Mucosa of rectum (tissue), 2 donors: ENCODE results near the gene ETFB.
A peak's percentile ranks its signal among the peaks of the same experiment; 100 is the strongest.

Source experiments
- H3K27ac ChIP-seq, 2 donors: one replicate each; pipeline ENCODE4 v1.7.0; 2013; ENCODE audit warnings: inconsistent platforms in 2 of 2, low read depth in 2 of 2, low read length in 2 of 2
- H3K27me3 ChIP-seq, 2 donors: one replicate each; pipeline ENCODE4 v1.7.0; 2013; ENCODE audit warnings: low read length in 2 of 2; ENCODE audit not compliant: control insufficient read depth in 2 of 2, insufficient read depth in 2 of 2
- H3K36me3 ChIP-seq, 2 donors: one replicate each; pipeline ENCODE4 v1.7.0; 2013; ENCODE audit warnings: low read length in 2 of 2; ENCODE audit not compliant: control insufficient read depth in 2 of 2, insufficient read depth in 2 of 2
- H3K4me1 ChIP-seq, 2 donors: one replicate each; pipeline ENCODE4 v1.7.0; 2013; ENCODE audit warnings: low read length in 2 of 2, mild to moderate bottlenecking in 1 of 2; ENCODE audit not compliant: control insufficient read depth in 2 of 2, insufficient read depth in 2 of 2
- H3K4me3 ChIP-seq, 2 donors: one replicate each; pipeline ENCODE4 v1.7.0; 2013; ENCODE audit warnings: low read length in 2 of 2
- H3K9ac ChIP-seq, 2 donors: one replicate each; pipeline ENCODE4 v1.7.0; 2013; ENCODE audit warnings: low read length in 2 of 2, low read depth in 1 of 2, mild to moderate bottlenecking in 1 of 2
- H3K9me3 ChIP-seq, 2 donors: one replicate each; pipeline ENCODE4 v1.7.0; 2013; ENCODE audit warnings: low read length in 2 of 2; ENCODE audit not compliant: control insufficient read depth in 2 of 2
- donor health status: healthy.
- donor health status: Normal muscosa, but diverticular disease.

The ETFB gene

DNA sequence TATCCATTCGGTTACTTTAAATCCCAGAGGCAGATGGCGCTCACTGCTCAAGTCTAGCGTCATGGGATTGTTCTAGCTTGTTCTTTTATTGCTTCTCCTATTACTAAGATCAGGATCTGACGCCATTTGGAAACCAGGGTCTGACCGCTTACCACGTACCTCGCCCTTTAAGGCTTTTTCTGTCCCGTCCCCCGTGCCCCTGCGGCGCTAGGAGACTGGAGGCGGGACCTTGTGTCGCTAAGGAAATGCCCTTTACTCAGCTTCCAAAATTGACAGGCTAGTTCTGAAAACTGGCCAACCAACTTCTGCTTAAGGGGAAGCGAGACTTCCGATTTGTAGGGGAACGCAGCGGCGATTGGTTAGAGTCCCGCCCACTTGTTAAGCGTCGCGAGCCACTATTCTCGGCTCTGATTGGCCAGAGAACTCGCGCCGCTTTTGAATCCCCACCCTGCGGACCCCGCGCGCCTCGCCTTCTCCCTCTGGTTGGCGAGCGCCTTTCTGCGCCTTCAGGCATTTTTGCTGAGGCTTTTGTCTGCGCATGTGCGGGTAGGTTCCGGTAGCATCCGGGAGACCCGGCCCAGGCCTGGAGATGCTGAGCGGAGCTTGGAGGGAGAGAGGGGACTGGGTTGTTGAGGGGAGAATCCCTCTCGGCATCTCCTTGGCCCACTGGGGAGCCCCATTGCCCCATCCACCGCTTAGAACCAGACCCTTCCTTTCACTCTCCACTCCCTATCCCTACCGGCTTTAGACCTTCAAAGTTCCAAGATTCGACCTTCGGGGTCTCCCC, 28.1 kb upstream of the ETFB start:
- Histone ChIP-seq H3K4me1 (peaks cover 6 to 7% of the 10 kb centered on the region in 2 donors), H3K27ac (peak overlapping the region; percentile 59 to 76), H3K9ac (peak overlapping the region; percentile 54 to 67), H3K27me3 (no peaks in the 10 kb centered on the region), H3K4me3 (peak overlapping the region; percentile 63 to 81), H3K36me3 (no peaks in the 10 kb centered on the region), H3K9me3 (no peaks in the 10 kb centered on the region)

DNA sequence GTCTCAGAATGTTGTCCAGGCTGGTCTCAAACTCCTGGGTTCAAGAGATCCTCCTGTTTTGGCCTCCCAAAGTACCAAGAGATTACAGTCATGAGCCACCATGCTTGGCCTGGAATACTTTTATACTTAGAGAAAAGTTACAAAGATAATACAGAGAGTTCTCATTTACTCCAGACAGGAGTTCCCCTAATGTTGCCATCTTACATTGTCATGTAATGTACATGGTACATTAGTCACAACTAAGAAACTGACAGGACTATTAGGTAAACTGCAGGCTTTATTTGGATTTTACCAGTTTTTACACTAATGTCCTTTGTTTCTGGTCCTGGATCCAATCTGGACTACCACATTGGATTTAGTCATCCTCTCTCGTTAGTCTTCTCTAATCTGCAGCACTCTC, 26.5 kb upstream of the ETFB start:
- no peak overlapping the region for H3K27ac ChIP-seq
- no peak overlapping the region for H3K4me3 ChIP-seq
- H3K27me3 ChIP-seq, result no peaks in the 10 kb centered on the region
- no peaks in the 10 kb centered on the region for H3K36me3 ChIP-seq
- H3K9ac ChIP-seq, result no peak overlapping the region
- H3K4me1 ChIP-seq, result peaks cover 6 to 7% of the 10 kb centered on the region in 2 donors
- H3K9me3 ChIP-seq, result no peaks in the 10 kb centered on the region

DNA sequence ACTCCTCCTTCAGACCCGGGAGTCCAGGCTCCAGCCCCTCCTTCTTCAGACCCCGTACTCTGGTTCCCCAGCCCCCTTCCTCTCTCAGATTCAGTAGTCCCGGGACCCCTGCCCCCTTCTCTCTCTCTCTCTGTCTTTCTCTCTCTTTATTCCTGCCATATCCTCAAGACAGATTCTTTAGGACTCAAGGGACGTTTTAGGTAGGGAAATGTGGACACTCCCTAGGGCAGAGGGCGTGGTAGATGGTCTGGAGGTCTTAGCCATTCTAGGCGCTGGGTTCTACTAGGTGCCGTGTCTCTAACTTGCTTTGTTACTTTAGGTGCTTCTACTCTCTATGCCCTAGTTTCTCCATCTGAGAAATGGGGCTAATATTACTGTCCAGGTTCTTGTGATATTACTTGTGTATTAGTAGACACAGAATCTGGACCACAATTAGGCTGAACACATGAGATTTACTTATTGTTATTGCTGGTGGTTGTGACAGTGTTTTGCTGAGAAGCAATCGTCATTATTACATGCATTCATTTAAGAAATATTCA, 25.0 kb upstream of the ETFB start:
- Histone ChIP-seq H3K9ac (no peak overlapping the region), H3K27ac (no peak overlapping the region), H3K4me1 (peaks cover 6 to 7% of the 10 kb centered on the region in 2 donors), H3K36me3 (no peaks in the 10 kb centered on the region), H3K4me3 (no peak overlapping the region), H3K27me3 (no peaks in the 10 kb centered on the region), H3K9me3 (no peaks in the 10 kb centered on the region)

DNA sequence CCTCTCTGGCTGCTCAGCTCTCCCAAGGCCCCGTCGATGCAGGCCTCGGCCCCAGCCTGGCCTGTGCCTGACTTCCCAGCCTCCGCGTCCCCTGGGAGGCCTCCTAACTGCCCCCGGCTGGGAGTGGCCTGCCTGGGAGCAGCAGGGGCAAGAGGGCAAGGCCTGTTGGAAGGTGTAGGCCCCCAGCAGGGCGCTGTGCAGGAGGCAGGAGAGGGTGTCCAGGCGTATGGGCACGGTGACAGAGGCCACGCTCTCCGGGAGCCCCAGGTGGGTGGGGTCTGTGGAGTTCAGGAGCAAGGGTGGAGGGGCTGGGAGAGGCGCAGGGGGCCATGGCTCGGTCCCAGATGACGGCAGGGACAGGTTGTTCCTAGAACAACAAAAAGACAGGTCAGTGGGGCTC, 23.0 kb upstream of the ETFB start:
- H3K27ac ChIP-seq, result no peak overlapping the region
- peaks cover 0 to 2% of the 10 kb centered on the region in 2 donors for H3K27me3 ChIP-seq
- H3K36me3 ChIP-seq, result no peaks in the 10 kb centered on the region
- H3K4me3 ChIP-seq, result no peak overlapping the region
- no peaks in the 10 kb centered on the region for H3K9me3 ChIP-seq
- peaks cover 0 to 3% of the 10 kb centered on the region in 2 donors for H3K4me1 ChIP-seq
- no peak overlapping the region for H3K9ac ChIP-seq

DNA sequence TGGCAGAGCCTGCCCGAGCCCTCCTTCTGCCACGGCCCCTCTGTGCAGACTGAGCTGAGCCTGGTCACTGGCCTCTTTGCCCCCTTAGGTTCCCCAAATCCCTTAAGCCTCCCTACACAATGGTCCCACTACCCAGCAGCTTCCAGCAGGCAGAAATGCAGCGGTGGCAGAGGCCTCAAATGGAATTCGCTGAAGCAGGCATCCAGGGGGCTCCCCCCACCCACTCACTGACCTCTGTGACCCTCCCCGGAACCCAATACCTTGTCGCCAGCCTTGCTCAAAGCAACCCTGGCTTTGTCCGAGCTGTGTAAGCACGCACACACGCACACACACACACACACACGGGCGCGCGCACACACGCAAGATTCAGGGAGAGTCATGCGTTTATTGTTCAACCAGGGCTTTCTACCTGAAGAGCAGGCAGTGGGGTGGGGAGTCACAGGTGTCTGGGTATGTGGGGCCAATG, 21.8 kb upstream of the ETFB start, which contains the start of gene LIM2:
LIM2 (minus strand) TSS at position 51 of the 466 bp plus-strand sequence. CDS start 531 bp downstream, outside the sequence.
- H3K36me3 ChIP-seq, result no peaks in the 10 kb centered on the region
- no peak within 1 kb of the TSS for H3K9ac ChIP-seq
- H3K27ac ChIP-seq, result no peak within 1 kb of the TSS
- H3K4me1 ChIP-seq, result no peaks in the 10 kb centered on the region
- no peaks in the 10 kb centered on the region for H3K9me3 ChIP-seq
- peaks cover 0 to 2% of the 10 kb centered on the region in 2 donors for H3K27me3 ChIP-seq
- no peak within 1 kb of the TSS for H3K4me3 ChIP-seq

DNA sequence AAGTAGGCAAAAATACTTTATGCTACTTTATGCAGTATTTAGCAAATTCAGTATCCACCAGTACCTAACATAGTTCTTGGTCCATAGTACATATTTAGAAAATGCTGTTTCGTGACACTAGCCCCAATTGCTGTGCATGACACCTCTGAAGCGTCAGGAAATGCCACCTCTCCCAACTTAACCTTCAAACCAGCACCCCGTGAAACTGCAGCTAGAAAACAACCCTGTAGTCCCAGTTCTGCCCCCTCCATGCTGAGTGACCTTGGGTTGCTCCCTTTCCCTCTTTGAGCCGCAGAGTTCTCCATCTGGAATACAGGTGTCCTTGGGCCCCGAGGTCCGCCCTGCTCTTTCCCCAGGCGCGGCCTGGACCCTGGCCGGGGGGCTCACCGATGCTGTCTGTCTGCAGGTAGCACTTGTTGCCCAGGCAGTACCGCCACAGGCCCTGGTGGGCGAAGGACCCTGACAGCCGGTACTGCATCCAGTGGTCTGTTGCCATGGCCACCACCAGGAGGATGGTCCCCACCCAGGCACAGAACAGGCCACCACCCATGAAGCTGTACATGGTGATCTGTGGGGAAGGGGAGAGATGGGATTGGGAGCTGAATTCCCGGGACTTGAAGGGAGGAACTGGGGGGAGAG, 20.8 kb upstream of the ETFB start:
- Histone ChIP-seq H3K9me3 (no peaks in the 10 kb centered on the region), H3K36me3 (no peaks in the 10 kb centered on the region), H3K4me1 (no peaks in the 10 kb centered on the region), H3K27ac (no peak overlapping the region), H3K27me3 (peaks cover 0 to 2% of the 10 kb centered on the region in 2 donors), H3K9ac (no peak overlapping the region), H3K4me3 (no peak overlapping the region)

DNA sequence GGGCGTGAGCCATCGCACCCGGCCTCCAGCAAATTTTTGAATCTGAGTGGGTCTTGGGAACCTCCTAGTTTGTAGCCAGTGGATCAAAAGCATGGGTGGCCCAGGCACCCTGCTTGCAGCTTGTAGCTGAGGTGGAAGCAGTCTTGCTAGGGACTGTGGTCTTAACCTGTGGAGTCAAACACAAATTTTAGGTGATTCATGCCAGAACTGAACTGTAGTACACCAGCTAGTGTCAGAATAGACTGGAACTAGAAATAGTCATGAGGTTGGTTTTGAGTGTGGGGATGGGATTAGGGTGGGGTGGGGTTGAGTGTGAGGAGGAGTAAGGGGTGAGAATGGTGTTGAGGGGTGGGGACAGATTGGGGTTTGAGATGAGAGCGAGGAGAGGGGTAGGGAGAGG, 15.8 kb upstream of the ETFB start:
- Histone ChIP-seq H3K27me3 (peaks cover 0 to 2% of the 10 kb centered on the region in 2 donors), H3K36me3 (no peaks in the 10 kb centered on the region), H3K9me3 (peaks cover 0 to 3% of the 10 kb centered on the region in 2 donors), H3K9ac (no peak overlapping the region), H3K27ac (no peak overlapping the region), H3K4me3 (no peak overlapping the region), H3K4me1 (no peaks in the 10 kb centered on the region)

DNA sequence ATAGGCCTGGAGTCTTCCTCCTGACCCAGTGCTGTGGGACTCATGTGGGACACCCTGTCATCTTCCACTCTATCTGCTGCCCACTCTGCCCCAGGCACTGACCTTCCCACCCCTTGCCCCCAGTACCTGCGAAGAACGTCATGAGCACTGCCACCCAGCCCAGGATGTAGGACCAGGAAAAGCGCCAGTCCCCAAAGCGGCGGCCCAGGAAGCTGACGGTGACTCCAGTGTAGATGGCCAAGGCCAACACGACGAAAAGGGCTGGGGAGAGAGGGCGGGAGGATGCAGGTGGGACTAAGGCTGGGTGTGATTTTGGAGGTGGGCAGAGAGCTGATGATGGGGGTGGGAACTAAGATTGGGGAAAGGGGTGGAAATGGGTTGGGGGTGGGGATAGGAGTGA, 14.2 kb upstream of the ETFB start:
- H3K36me3 ChIP-seq, result no peaks in the 10 kb centered on the region
- H3K9ac ChIP-seq, result no peak overlapping the region
- H3K27me3 ChIP-seq, result no peaks in the 10 kb centered on the region
- no peaks in the 10 kb centered on the region for H3K4me1 ChIP-seq
- peaks cover 0 to 3% of the 10 kb centered on the region in 2 donors for H3K9me3 ChIP-seq
- no peak overlapping the region for H3K27ac ChIP-seq
- H3K4me3 ChIP-seq, result no peak overlapping the region

DNA sequence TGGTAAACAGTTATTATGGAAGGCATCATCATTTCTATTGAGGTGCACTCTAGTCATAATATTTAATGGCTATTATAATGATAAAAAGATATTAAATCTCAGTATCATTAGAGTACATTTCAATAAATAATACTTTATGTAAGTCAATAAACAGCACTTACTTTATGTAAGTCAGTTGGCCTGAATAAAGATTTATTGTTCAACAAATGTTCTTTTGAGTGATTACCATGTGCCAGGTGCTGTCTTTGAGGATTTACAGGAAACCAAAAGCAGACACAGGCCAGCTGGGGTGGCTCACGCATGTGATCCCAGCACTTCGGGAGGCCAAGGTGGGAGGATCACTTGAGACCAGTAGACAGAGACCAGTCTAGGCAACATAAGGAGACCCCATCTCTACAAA, 11.2 kb upstream of the ETFB start:
- Histone ChIP-seq H3K4me3 (no peak overlapping the region), H3K27me3 (no peaks in the 10 kb centered on the region), H3K4me1 (no peaks in the 10 kb centered on the region), H3K9ac (no peak overlapping the region), H3K36me3 (no peaks in the 10 kb centered on the region), H3K27ac (no peak overlapping the region), H3K9me3 (peaks cover 0 to 3% of the 10 kb centered on the region in 2 donors)
